ENCODE data around the gene NKAP.

The NKAP gene

GRCh38 chrX:119887721-119888425 lies 55.7 kb downstream of the NKAP start:
- no peak for TF ChIP-seq ZNF274 (IDR thresholded peaks at IDR 0.05; ENCODE audit: low read depth, low read length)
- peak overlapping the region; percentile 13; the same call in 1 of the 2 replicates for H3K4me3 ChIP-seq (ENCODE audit: low read length)

- no peak overlapping the region for H3K4me3 ChIP-seq (ENCODE audit: low read length)
- TF ChIP-seq ZNF274 (IDR thresholded peaks at IDR 0.05; ENCODE audit: low read depth, low read length), result no peak
Observed at GRCh38 chrX:119885554-119886428, 57.8 kb downstream of the NKAP start.

DNA sequence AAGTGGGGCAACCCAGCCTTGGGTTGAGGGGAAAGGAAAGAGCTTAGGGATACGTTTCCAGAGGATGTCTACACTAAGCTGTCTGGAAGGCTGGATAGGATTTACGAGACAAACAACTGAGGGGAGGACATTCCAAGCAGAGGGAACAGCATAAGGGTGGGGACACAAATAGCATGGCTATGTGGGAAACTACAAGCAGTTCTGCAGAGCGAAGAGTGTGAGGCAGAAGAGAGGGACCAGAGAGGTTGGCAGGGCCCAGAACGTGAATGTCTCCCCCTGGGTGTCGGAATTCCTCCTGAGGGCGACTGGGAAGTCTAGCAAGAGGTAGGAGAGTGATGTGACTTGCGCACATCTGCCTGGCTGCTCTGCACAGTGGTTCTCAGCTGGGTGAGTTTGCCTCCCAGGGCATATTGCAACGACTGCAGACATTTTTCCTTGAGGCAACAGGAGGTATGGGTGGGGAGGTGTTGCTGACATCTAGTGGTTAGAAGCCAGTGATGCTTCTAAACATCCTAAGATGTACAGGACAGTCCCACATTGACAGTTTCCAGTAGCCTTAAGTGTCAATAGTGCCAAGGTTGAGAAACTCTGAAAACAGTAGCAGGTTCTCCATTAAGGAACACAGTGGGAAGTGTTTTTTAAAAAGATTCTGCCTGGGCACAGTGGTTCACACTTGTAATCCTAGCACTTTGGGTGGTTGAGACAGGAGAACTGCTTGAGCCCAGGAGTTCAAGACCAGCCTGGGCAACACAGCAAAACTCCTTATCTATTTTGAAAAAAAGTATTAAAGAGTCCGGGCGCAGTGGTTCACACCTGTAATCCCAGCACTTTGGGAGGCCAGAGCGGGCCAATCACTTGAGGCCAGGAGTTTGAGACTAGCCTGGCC lies 62.8 kb downstream of the NKAP start:
- TF ChIP-seq ZNF274 (IDR thresholded peaks at IDR 0.05; ENCODE audit: low read depth, low read length), result no peak

DNA sequence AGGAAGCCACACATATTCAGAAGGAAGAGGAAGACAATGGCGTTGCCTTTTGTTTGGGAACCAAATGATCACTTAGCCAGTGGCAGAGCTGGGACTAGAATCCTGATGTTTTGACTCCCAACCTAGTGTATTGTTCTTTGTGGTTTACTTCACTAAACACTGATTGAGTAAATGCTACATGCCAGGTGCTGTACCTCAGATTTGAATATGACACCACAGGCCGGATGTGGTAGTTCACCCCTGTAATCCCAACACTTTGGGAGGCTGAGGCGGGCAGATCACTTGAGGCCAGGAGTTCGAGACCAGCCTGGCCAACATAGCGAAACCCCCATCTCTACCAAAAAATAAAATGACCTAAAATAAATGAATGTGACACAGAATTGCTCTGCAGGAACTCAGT lies 63.5 kb downstream of the NKAP start:
- no peak for TF ChIP-seq ZNF274 (IDR thresholded peaks at IDR 0.05; ENCODE audit: low read depth, low read length)
- H3K4me3 ChIP-seq (ENCODE audit: low read length), result no peak overlapping the region

More for the DNA sequence above, 62.8 kb downstream of the NKAP start:
- H3K4me3 ChIP-seq (ENCODE audit: low read length), result no peak overlapping the region

DNA sequence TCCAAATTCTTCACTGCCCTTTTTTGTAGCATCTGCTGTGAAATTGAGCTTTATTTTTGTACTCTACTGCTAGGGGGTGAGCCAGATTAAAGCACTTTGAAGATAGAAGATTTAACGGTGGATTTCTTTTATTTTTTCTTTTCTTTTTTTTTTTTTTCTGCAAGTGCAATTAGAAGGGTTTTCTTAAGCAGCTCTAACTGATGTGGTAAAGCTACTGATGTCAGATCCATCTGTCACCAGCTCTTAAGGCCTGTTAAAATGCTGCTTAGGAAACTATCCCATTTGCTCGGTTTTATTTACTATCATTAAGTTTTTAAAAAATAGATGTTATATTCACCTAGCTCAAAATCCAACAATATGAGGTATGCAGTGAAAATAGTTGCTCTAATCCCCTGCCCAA lies 64.8 kb downstream of the NKAP start:
- no peak overlapping the region for H3K4me3 ChIP-seq (ENCODE audit: low read length)
- TF ChIP-seq ZNF274 (IDR thresholded peaks at IDR 0.05; ENCODE audit: low read depth, low read length), result no peak

- TF ChIP-seq ZNF274 (IDR thresholded peaks at IDR 0.05; ENCODE audit: low read depth, low read length), result no peak
Observed at GRCh38 chrX:119871599-119872395, 71.8 kb downstream of the NKAP start, which contains the start of the genes NDUFA1 and RNF113A. TSS of gene NDUFA1 (plus strand) at chrX:119871832. CDS start at chrX:119871912, 80 bp downstream. TSS of gene RNF113A (minus strand) at chrX:119871733. CDS start at chrX:119871613, 120 bp downstream.

DNA sequence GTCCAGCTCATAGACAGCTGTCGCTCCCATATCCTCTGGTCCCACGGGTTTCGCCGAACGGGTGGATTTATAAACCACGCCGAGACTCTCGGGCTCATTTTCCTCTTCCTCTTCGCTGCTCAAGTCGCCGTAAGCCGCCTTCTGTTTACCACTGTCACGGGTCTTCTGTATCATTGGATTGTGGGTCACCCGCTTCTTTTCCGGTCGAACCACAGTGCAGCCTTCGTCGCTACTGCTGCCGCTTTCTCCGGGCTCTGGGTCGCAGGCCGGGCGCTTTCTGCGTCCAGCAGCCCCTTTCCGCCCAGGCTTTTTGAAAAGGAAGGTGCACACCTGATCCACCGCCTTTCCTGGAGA lies 72.3 kb downstream of the NKAP start:
- no peak for TF ChIP-seq ZNF274 (IDR thresholded peaks at IDR 0.05; ENCODE audit: low read depth, low read length)
- peak overlapping the region; percentile 85 for H3K4me3 ChIP-seq (ENCODE audit: low read length)

More at GRCh38 chrX:119871599-119872395, 71.8 kb downstream of the NKAP start, which contains the start of the genes NDUFA1 and RNF113A:
- peak within 1 kb of the TSS; percentile 85 for H3K4me3 ChIP-seq (ENCODE audit: low read length)
